Skeletal muscle tissue (tissue), 4 donors: ENCODE data around the gene TMA7. TPM values are rescaled to one million over a fixed set of nuclear protein-coding genes. Genes with fewer than 3 reads are reported as not detected.
"Not testable (repeated sequence)": the region's sequence is repeated elsewhere in the genome, so short reads cannot be mapped to it uniquely, and the experiment has no call there.

Source experiments
- H3K27ac ChIP-seq: one replicate; pipeline ENCODE4 v1.7.0; 2013; ENCODE audit warnings: mild to moderate bottlenecking, low read depth, low read length, inconsistent platforms
- H3K27me3 ChIP-seq, 3 donors: one replicate each; pipeline ENCODE4 v1.7.0; 2013; ENCODE audit warnings: low read length in 3 of 3; ENCODE audit not compliant: control insufficient read depth in 3 of 3, insufficient read depth in 3 of 3
- H3K36me3 ChIP-seq, 3 donors: one replicate each; pipeline ENCODE4 v1.7.0; 2013; ENCODE audit warnings: low read length in 3 of 3; ENCODE audit not compliant: control insufficient read depth in 3 of 3, insufficient read depth in 3 of 3
- H3K4me1 ChIP-seq, 3 donors: one replicate each; pipeline ENCODE4 v1.7.0; 2013; ENCODE audit warnings: low read length in 3 of 3, mild to moderate bottlenecking in 3 of 3; ENCODE audit not compliant: control insufficient read depth in 3 of 3, insufficient read depth in 3 of 3
- H3K4me3 ChIP-seq, 3 donors: one replicate each; pipeline ENCODE4 v1.7.0; 2013; ENCODE audit warnings: low read length in 3 of 3
- H3K9ac ChIP-seq, 3 donors: one replicate each; pipeline ENCODE4 v1.7.0; 2013; ENCODE audit warnings: low read length in 3 of 3, mild to moderate bottlenecking in 3 of 3, moderate library complexity in 2 of 3, low read depth in 1 of 3
- H3K9me3 ChIP-seq, 3 donors: one replicate each; pipeline ENCODE4 v1.7.0; 2013; ENCODE audit warnings: low read length in 3 of 3; ENCODE audit not compliant: control insufficient read depth in 3 of 3
- total RNA-seq: library from RNA; depleted of rRNA; stranded (reverse); fragments of >200 nt; gene quantifications from one replicate; pipeline ENCODE4 v1.2.3, GENCODE V29; 2014
- donor health status: Osteomylitis.

Gene TMA7
- total RNA-seq, 1 donor from 2014 or later: 157 TPM

DNA sequence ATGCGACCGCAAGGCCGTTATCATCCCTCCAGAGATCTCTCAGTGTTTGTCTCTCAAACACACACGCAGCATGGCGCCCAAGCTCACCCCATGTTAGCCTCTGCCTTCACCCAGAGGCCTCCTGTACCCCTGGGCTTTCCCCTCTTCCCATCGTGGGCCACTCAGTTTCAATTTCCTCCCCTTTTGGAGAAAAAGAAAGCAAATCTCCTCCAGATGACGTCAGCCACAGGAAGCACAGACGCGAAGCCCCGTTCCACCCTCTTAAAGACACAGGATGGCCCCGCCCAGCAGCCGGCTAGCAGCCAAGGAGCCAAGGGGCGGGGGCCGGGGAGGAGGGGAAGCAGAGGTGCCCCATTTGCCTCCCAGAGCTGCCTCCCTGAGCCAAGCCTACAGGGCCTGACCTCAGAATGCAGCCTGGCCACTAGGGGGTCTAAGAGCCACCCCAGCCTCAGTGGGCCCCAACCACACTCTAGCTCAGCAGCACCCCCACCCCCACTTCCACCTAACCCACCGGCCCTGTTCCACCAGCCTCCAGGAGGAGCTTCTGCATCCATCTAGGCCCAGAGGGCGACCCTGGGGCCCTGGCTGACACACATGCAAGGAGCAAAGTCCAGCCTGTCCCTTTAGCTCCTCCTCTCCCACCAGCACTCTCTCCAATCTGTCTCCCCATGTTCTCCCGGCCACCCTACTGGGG lies 33.0 kb downstream of the TMA7 start:
- no peaks in the 10 kb centered on the region for H3K9me3 ChIP-seq
- H3K36me3 ChIP-seq: peaks cover 8 to 18% (median 13%) of the 10 kb centered on the region in 3 donors
- peak overlapping the region; percentile 74 to 97 (median 92) for H3K4me3 ChIP-seq
- H3K9ac ChIP-seq: peak overlapping the region; percentile 72 to 90 (median 89)
- peaks cover 27 to 40% (median 33%) of the 10 kb centered on the region in 3 donors for H3K4me1 ChIP-seq
- no peaks in the 10 kb centered on the region for H3K27me3 ChIP-seq
- H3K27ac ChIP-seq: peak overlapping the region; percentile 87

DNA sequence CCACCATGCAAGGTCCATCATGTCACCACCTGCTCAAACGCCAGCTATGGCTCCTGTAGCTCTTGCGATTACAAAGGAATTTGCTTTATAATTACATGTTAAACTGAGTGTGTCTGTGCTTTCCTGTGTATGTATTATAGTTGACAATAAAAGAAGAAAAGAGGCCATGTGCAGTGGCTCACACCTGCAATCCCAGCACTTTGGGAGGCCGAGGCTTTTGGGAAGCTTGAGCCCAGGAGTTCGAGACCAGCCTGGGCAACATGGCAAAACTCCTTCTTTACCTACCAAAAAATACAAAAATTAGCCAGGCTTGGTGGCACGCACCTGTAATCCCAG lies 33.5 kb downstream of the TMA7 start:
- Histone ChIP-seq H3K36me3 (peaks cover 4 to 13% (median 9%) of the 10 kb centered on the region in 3 donors), H3K27ac (peak overlapping the region; percentile 87), H3K4me3 (peak overlapping the region in 2 of 3 donors; percentile 92 to 97), H3K27me3 (no peaks in the 10 kb centered on the region), H3K9me3 (no peaks in the 10 kb centered on the region), H3K9ac (peak overlapping the region in 2 of 3 donors; percentile 70 to 90), H3K4me1 (peaks cover 22 to 35% (median 28%) of the 10 kb centered on the region in 3 donors)

DNA sequence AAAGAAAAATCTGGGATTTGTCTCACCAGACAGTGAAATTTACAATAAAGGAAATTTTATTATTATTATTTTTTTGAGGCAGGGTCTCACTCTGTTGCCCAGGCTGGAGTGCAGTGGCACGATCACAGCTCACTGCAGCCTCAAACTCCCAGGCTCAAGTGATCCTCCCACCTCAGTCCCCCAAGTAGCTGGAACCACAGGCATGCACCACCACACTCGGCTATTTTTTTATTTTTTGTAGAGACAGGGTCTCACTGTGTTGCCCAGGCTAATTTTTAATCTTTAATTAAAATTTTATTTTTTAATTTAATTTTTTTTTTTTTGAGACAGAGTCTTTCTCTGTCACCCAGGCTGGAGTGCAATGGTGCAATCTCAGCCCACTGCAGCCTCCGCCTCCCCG lies 34.0 kb downstream of the TMA7 start:
- H3K9ac ChIP-seq, H3K27me3 ChIP-seq, H3K4me3 ChIP-seq, H3K36me3 ChIP-seq, H3K9me3 ChIP-seq, H3K27ac ChIP-seq: not testable (repeated sequence)
- peaks cover 17 to 34% (median 23%) of the 10 kb centered on the region in 3 donors for H3K4me1 ChIP-seq

DNA sequence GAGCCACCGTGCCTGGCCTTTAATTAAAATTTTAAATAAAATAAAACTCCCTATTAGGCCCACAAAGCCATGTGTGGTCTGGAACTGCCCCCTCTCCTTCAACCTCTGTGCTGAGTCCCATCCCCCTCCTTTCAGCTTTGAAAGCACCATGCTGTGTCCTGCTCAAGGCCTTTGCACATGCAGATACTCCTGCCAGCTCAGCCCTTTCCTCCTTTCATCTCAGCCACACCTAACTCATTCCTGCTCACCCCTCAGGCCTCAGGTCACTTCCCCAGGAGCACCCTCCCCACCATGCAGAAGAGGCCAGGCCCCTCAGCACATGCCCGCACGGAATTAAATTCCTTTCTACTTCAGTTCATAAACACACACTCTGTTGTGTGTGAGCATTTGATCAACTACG lies 34.6 kb downstream of the TMA7 start:
- H3K9ac ChIP-seq: no peak overlapping the region
- H3K27me3 ChIP-seq: no peaks in the 10 kb centered on the region
- H3K9me3 ChIP-seq: no peaks in the 10 kb centered on the region
- H3K4me1 ChIP-seq: peaks cover 12 to 29% (median 18%) of the 10 kb centered on the region in 3 donors
- H3K27ac ChIP-seq: no peak overlapping the region
- peaks cover 0 to 4% (median 1%) of the 10 kb centered on the region in 3 donors for H3K36me3 ChIP-seq
- H3K4me3 ChIP-seq: no peak overlapping the region

DNA sequence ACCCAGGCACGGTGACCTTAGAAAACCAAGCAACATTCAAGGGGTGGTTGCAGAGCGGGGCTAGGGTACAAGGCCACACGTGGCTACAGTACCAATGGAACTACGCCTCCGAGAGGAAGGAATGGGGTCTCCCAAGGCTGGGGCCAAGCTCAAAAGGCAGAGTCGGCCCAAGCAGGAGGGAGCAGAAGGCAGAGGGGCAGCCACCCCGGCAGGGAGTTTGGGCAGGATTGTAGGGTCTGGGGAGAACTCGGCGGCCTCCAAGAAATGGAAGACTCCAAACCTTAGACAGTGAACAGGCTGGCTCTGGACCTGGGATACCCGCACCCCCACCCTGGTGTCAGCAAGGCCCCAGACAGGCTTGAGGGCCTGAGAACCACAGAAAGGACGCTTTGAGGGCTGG lies 35.1 kb downstream of the TMA7 start:
- Histone ChIP-seq H3K9ac (no peak overlapping the region), H3K9me3 (no peaks in the 10 kb centered on the region), H3K27ac (no peak overlapping the region), H3K27me3 (no peaks in the 10 kb centered on the region), H3K36me3 (no peaks in the 10 kb centered on the region), H3K4me1 (peaks cover 7 to 23% (median 12%) of the 10 kb centered on the region in 3 donors), H3K4me3 (no peak overlapping the region)

DNA sequence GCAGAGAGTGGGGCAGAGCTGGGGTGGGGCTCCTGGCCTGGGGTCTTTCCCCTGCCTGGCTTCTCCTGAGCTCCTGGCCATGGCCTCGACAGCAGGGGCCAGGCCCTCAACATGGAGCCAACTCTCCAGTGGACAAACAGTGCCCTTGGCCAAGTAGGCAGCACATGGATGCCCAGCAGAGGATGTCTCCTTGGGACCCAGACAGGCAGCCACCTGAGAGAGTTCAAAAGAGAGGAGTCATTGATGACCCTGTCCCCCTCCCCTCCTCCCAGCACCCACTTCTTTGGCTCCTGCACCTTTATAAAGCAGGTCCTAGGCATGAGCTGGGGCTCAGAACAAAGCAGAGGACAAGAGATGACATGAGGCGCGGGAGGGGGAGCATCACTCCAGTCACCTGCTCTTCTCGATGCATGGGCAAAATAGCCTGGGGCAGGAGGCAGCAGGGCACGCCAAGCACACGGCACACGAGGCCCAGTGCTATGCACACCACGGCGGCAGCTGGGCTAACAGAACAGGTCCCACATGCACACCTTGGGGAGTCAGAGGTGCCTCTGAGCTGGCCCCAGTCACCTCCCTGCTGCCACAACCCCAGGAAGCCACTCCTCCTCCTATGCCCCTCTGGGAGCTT lies 36.5 kb downstream of the TMA7 start:
- H3K4me1 ChIP-seq: peaks cover 5 to 17% (median 8%) of the 10 kb centered on the region in 3 donors
- H3K27ac ChIP-seq: no peak overlapping the region

DNA sequence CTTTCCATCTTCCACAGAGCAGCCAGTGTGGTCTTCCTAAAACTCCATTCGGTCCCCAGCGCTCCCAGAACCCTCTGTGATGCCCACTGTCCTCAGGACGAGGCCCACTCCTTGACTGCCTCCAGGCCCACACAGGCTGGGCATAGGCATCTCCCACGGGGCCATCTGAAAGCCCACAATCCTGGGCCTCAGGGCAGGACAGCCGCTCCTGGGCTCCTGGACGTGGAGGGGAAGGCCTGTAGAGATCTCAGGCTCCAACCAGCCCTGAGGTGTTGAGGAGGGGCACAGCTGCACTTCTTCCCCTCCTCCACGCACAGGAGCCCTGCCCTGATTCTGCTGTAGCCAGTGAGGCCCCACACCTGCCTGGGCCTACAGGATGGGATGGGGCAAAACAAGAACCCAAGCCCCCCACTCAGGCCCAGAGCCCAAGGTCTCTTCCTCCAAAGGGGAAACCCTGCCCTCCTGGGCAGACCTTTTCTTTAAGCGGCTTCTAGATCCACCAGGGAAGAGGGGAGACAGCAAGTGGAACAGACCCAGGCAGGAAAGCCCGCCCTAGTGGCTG lies 38.0 kb downstream of the TMA7 start:
- Histone ChIP-seq H3K9me3 (no peaks in the 10 kb centered on the region), H3K4me1 (peaks cover 4 to 10% (median 5%) of the 10 kb centered on the region in 3 donors), H3K36me3 (no peaks in the 10 kb centered on the region), H3K27me3 (no peaks in the 10 kb centered on the region), H3K4me3 (no peak overlapping the region), H3K9ac (no peak overlapping the region), H3K27ac (no peak overlapping the region)

More for the DNA sequence above, 36.5 kb downstream of the TMA7 start:
- Histone ChIP-seq H3K9me3 (no peaks in the 10 kb centered on the region), H3K27me3 (no peaks in the 10 kb centered on the region), H3K9ac (no peak overlapping the region), H3K36me3 (no peaks in the 10 kb centered on the region), H3K4me3 (no peak overlapping the region)

DNA sequence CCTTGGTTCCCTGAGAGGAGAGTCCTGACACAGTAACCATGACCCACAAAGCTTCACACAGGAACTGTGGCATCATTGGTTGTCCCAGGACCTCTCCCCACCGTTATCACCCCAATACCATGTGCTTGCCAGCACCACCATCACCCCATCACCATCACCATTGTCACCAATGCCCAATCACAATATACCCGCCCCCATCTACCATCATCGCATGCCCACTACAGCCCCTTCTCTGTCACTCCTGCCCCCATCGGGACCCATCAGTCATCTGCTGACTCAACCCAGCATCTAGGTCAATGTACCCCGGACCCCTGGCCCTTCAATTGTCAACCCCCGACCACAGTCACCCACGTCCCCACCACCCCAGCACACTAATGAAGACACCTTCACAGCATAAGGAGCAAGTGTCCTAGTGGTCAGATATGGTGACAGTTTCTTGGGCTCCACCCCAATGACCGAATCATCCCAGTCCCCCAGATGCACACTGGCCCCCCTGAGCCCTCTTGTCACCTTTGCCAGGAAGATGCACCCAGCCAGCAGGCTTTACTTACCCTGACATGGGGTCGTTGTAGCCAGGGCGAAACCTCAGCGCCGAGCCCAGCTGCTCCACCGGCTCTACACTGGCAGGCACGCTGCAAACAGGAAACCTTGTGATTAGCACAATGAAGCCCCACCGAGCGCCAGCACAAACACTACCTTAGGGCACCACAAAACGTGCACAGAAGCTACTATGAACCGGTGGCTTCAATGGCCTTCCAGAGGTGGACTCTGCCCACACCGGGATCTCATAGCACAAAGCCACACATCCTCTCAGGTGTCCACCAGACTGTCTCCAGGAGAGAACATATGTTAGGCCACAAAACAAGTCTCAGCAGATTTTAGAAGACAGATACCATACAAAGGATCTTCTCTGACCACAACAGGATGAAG lies 38.8 kb downstream of the TMA7 start:
- Histone ChIP-seq H3K4me3 (no peak overlapping the region), H3K9me3 (no peaks in the 10 kb centered on the region), H3K4me1 (peaks cover 0 to 3% (median 0%) of the 10 kb centered on the region in 3 donors), H3K36me3 (no peaks in the 10 kb centered on the region), H3K27me3 (no peaks in the 10 kb centered on the region), H3K9ac (no peak overlapping the region), H3K27ac (peak overlapping the region; percentile 3)

DNA sequence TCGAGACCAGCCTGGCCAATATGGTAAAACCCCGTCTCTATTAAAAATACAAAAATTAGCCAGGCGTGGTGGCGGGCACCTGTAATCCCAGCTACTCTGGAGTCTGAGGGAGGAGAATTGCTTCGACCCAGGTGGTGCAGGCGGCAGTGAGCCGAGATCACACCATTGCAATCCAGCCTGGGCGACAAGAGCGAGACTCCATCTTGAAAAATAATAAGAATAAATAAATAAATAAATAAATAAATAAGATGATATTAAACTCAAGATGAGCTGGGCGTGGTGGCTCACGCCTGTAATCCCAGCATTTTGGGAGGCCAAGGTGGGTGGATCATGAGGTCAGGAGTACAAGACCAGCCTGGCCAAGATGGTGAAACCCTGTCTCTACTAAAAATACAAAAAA lies 40.8 kb downstream of the TMA7 start:
- H3K9me3 ChIP-seq, H3K9ac ChIP-seq, H3K36me3 ChIP-seq, H3K4me3 ChIP-seq, H3K27me3 ChIP-seq, H3K4me1 ChIP-seq, H3K27ac ChIP-seq: not testable (repeated sequence)
